GM19468 (cell line): ENCODE data around the gene TTLL1.
"Not testable (repeated sequence)": the region's sequence is repeated elsewhere in the genome, so short reads cannot be mapped to it uniquely, and the experiment has no call there.

Experiments
- ATAC-seq: cut with Tn5 transposase; IDR thresholded peaks from one replicate; pipeline ENCODE4 v1.9.1; 2021; ENCODE audit warnings: mild to moderate bottlenecking, moderate library complexity, moderate number of reproducible peaks; ENCODE audit not compliant: unreplicated experiment; ENCODE audit errors: extremely low read depth

Gene TTLL1

GRCh38 chr22:43110927-43111623 lies 21.9 kb upstream of the TTLL1 start:
- no peak for ATAC-seq

DNA sequence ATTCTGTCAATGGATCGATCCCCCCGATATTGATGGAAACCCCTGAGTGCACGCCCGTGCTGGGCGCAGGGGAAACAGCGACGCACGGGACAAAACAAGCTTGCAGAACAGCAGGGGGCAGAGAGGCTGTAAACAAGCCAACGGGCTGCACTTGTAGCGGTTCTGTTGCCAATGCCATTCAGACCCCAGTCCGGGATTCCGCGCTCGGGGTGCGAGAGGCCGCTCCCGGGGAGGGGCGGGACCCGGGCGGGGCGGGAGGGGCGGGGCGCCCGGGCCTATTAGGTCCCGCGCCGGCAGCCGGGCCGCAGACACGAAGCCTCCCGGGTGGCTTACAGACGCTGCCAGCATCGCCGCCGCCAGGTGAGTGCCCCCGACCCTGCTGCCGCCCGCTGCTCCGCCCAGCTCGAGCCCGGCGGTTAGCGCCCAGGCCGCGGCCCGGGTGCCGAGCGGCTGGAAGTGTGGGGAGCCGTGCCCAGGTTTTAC lies 21.3 kb upstream of the TTLL1 start, which contains the start of gene BIK:
BIK (plus strand) TSS at position 307 of the 483 bp plus-strand sequence. CDS start 13,273 bp downstream, outside the sequence.
- ATAC-seq: no peak

- no peak for ATAC-seq
Measured at GRCh38 chr22:43109921-43110443, 20.8 kb upstream of the TTLL1 start.

DNA sequence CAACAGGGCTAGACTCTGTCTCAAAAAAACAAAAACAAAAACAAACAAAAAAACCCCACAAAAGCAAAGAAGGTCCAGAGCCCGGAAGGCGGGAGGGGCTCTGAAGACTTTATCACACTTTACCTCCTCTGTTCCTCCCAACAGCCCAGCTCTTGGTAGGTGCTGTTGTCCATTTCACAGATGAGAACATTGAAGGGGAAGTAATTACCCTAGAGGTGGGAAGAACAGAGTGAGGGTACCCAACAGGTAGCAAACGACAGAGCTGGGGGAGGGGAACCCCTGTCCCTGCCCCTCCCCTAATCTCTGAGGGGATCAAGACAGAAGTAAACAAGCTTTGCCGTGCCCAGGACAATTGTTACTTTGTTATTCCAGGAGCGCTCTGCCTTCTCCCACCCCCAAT lies 20.3 kb upstream of the TTLL1 start:
- no peak for ATAC-seq

DNA sequence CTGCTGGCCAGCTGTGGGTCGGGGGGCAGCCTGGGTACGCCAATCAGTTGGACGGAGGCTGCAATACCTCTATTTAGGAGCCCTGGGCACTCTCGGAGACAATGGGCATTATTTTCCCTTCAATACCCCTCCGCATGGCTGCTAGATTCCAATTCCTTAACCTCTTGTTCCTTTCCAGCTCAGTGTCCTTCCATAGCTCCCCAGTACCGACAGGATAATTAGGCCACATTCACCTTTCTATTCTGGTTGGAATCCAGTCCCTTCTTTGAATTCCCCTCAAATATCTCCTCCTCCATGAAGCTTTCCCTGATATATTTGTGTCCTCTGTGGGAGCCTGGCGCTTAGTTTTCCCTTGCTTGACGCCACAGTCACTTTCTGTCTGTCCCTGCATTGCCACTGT lies 17.1 kb upstream of the TTLL1 start:
- ATAC-seq: no peak

DNA sequence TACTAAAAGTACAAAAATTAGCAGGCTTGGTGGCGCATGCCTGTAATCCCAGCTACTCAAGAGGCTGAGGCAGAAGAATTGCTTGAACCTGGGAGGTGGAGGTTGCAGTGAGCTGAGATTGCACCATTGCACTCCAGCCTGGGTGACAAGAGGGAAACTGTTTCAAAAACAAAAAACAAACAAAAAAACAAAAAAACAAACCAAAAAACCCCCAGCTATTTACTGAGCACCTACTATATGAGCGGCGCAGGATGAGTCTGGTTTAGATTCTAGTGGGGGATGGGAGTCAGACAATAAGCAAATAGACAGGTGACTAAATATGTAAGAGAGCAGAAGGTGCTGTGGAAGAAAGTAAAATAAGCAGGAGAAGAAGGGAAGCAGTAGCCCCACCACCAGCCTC lies 15.8 kb upstream of the TTLL1 start:
- not testable (repeated sequence) for ATAC-seq

- not testable (repeated sequence) for ATAC-seq
Measured at GRCh38 chr22:43104056-43104625, 14.9 kb upstream of the TTLL1 start.

GRCh38 chr22:43101306-43101705 lies 12.1 kb upstream of the TTLL1 start:
- no peak for ATAC-seq

GRCh38 chr22:43100225-43100624 lies 11.0 kb upstream of the TTLL1 start:
- no peak for ATAC-seq

DNA sequence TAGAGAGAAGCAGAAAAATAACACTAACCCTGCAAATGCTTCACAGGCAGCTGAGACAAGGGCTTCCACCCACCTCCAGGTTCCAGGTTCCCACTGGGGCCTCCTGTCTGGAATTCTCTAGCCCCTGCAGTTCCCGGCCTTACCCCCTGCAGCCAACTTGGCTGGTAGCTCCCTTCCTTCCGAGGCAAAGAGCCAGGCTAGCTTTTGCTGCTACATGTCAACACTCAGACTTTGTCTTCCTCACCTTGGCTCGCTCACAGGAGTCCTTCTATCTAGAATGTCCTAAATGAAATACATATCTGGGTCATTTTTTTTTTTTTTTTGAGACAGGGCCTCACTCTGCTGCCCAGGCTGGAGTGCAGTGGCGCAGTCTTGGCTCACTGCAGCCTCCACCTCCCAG lies 9.9 kb upstream of the TTLL1 start:
- no peak for ATAC-seq

DNA sequence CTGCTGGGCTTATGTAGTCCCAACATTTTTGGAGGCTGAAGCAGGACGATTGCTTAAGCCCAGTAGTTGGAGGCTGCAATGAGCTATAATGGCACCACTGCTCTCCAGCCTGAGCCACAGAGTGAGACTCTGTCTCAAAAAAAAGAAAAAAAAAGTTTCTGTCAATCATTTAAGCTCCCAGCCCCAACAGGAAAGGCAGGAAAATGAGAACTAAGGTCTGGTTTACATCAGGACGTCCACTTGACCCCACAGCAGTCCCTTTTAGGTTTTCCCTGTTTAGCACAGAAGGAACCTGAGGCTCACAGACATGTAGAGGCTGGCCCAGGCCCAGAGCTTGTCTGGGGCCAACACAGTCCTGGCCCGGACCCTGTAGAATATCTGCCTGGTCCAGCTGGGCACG lies 9.2 kb upstream of the TTLL1 start:
- no peak for ATAC-seq

GRCh38 chr22:43096420-43096819 lies 7.2 kb upstream of the TTLL1 start:
- ATAC-seq: no peak

DNA sequence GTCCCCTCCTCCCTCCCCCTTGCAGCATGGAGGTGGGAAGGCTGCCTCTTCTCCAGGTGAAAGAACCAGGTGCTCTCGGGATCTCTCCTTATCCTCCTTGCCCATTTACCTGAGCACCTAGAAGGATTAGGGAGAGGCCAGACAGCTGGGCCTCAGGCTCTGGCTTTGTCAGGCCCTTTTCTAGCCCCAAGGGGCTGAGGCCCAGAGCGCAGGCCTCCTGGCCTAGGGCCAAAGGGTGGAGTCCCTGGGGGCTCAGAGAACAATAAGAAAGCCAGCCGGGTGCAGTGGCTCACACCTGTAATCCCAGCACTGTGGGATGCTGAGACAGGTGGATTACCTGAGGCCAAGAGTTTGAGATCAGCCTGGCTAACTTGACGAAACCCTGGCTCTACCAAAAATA lies 5.4 kb upstream of the TTLL1 start:
- ATAC-seq: no peak

DNA sequence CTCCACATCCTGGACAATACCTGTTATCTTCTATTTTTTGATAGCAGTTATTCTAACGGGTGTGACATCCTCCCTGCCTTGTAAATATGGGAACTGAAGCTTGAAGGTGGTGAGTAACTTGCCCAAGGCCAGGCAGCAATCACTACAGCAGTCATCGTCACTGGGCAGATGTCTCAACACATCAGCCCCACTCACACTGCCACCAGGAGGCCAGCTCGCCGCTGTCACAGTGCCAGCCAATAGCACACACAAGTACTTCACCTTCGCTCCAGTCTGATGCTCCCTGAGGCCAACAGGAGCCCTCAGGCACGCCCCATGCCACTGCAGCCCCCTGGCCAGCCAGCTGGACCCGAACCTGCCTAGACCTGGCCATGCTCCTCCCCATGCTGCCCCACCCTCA lies 4.9 kb upstream of the TTLL1 start:
- ATAC-seq: no peak

GRCh38 chr22:43092085-43092484 lies 2.9 kb upstream of the TTLL1 start:
- no peak for ATAC-seq

DNA sequence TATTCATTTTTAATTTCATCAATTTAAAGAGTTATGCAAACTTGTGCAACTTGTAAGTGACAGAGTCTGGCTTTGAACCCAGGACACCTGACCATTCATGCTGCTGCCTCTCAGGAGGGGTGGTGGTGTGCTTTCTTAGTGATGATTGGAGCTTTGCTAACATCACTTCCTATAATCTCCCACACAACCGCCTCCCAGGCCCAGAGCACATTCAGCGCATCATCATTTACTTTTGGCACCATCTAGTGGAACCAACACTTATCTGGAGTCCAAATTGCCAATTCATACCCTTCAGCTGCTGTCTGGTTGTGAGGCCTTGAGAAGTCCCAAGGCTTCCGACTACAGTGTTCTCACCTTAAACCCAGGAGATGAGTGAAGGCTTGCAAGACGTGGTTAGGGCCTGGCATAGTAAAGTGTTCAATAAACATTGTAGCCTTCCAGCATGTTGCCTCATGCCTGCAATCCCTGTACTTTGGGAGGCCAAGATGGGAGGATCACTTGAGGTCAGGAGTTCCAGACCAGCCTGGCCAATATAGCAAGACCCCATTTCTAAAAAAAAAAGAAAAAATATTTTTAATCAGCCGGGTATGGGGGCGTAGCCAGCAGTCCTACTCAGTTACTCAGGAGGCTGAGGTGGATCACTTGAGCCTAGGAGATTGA lies 1.1 kb upstream of the TTLL1 start:
- no peak for ATAC-seq

GRCh38 chr22:43088627-43088983 lies 586 bp downstream of the TTLL1 start:
- ATAC-seq: no peak

DNA sequence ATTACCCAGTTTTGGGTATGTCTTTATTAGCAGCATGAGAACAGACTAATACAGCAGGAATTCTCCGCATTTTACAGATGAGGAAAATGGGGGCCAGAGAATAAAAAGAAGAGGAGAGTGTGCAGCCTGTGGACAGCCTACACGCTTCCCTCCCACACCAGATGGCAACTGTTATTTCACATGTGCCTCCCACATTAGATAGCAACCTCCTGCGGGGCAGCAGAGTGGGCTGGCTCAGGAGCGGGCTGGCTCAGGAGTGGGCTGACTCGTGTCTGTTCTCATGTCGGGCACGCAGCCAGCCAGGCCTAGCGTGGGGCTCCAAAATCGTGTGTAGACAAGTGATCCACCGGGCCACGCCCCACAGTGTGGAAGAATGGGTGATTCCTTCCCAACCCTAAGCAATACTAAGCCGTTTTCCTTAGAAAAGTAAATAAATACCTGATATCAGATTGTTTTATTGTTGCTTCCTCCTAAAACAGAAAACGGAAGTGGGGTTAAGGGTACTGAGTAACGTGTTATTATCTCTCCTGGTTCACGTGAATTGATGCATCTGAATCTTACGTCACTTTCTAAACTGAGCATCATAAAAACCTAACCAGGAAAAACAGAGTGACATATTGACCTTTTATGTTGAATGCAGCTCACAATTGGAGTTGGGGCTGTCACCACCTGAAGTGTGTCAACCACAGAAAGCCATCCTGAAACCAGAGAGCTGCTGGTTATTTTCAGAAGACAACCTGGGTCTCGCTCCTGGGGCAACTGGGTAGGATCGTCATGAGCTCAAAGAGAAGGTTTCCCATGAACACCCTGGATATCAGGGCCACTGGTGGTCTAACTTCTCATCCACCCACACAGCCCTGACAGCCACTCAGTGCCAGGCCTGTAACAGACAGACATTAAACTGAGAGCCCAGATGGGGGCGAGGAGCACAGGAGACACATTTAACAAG lies 3.3 kb downstream of the TTLL1 start:
- no peak for ATAC-seq

DNA sequence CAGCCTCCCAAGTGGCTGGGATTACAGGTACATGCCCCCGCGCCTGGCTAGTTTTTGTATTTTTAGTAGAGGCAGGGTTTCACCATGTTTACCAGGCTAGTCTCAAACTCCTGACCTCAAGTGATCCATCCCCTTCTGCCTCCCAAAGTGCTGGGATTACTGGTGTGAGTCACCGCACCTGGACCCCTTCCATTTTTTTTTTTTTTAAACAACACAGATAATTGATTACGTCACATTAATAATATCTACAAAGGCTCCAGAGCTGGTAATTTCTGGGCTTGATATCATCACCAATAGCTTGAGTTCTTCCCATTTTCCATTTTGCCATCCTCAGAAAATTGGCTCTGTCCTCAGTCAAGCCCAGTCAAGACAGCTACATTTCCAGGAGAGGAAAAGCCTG lies 7.2 kb downstream of the TTLL1 start:
- no peak for ATAC-seq

DNA sequence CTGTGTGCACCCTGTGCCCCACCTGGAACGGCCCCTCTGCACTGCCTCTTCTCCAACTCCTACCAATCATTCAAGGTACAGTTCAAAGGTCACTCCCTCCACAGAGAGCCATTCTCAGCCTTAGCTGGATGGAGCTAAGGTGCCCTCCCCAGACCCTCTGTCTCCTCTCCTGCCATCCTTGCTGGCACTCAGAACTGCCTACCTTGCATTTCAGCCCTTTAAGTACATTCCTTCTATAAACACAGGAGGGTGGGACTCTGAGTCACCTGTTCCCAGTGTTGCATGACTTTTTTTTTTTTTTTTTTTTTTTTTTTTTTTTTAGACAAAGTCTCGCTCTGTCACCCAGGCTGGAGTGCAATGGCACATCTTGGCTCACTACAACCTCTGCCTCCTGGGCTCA lies 8.6 kb downstream of the TTLL1 start:
- ATAC-seq: no peak
